ENCODE measurements around the gene ZBTB7A.
A peak's percentile ranks its signal among the peaks of the same experiment; 100 is the strongest.

Gene ZBTB7A

DNA sequence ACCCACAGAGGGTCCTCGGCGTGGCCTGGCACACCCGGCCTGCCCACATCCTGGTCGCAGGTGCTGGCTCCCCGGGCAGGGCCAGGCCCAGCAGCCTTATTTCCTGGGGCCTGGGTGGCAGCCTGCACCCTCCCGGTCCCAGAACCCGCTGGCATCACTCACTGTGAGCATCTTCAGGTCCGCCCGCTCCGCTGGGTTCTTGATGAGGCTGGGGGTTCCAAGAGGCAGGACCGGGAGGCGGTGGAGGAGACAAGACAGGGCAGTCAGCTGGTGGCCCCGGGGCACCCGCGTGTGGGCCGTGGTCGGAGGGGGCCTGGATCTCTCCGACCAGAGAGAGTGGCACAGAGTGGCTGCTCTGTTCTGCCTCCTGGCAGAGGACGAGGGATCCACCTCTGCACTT is 27.6 kb upstream of the ZBTB7A start:
- DNase-seq (ENCODE audit: low read depth): no peak

DNA sequence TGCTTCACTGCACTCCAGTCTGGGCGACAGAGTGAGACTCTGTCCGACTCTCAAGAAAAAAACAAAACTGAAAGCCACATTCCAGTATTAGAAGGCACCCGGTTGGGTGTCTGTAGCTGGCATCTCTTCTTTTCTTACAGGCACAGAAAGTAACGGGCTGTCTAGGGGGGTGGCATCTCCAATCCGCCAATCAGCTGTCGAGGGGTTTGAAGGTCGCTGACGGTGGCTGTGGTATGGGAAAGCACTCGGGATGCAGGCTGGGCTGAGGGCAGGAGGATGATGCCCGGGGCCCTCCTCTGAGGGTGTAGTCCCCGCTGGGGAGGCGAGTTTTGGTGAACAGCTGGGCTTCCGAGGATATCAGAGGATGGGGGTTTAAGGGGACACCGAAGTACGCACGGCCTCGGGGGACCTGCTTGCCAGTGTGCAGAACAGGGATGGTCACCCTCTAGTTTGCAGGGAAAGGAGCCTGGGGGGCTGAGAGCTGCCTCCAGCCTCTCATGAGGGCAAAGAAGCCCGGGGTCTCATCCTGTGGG is 27.0 kb upstream of the ZBTB7A start:
- DNase-seq (ENCODE audit: low read depth): no peak

DNA sequence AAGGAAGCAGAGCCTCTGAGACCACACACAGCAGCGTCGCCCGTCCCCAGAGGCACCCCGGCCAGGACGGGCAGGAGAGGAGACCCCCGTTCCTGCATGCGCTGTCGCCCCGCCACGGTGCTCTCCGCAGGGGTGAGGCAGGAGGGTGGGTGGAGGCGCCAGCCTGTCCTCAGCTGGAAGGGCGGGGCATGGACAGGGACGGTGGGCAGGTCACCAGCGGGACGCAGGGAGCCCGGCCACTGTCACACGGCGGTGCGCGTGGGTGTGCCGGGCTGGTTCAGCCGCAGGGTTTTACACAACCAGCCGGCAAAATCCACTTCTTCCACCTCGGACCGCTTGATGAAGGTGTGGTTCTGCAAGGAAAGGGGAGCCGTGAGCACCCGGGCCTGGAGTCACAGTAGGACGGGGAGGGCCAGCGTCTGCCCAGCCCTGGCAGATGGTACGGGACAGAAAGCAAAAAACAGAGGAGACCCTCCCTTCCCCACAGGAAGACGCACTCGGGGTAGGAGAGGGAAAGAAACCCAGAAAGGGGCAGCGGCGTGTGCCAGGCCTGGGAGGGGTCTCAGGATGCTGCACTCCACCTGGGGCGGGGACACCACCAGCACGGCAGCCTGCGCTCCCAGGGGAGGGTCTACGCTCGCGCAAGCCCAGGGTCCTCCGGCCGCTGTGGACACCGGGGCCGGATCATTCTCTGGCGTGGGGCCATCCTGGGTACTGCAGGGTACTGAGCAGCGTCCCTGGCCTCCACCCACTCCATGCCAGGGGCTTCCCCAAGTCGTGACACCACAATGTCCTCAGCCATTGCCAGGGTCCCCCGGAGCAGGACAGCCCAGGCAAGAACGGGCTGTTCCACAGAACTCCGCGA is 23.9 kb upstream of the ZBTB7A start:
- no peak for DNase-seq (ENCODE audit: low read depth)

- DNase-seq (ENCODE audit: low read depth): no peak
Observed at GRCh38 chr19:4089946-4090345, 23.2 kb upstream of the ZBTB7A start.

DNA sequence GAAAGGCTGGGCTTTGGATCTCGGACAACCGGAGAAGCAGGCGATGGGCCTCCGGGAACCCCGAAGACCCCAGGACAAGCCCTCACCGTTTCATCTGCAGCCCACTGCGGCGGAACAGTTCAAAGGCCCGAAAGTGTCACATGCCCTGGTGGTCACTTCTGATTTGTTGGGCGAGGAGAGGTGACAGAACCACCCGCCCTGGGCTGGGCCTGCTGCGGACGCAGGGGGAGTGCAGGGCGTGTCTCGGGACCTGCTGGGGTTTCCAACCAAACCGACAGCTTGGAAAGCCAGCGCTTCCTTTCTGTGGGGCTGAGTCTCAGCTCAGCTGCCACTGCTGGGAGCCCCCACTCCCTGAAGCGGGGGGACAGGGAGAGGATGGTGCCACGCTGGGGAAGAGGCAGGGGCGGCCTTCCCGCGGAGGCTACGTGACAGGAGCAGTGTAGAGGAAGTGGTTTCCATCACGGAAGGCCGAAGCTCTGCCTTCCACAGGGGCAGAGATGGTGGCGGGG is 22.8 kb upstream of the ZBTB7A start:
- peak; percentile 79 for DNase-seq (ENCODE audit: low read depth)

DNA sequence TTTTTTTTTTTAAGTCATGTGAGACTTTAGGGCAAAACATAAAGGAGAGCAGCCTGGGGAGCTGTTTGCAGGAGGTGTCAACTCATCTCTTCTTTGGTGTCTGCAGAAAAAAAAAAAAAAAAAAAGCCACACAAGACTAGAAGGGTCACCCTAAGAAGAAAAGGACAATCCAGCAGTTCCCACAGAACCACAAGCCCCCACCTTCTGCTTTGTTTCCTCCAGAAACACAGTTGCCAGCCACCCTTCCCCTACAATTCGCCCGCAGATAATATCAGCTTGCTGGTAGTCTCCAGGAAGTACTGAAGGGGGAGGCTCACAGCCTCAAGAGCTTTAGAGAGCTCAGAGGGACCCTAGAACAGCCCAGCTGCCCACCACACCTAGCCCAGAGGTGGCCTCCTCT is 22.3 kb upstream of the ZBTB7A start:
- DNase-seq (ENCODE audit: low read depth): peak; percentile 77

- no peak for DNase-seq (ENCODE audit: low read depth)
Observed at GRCh38 chr19:4087787-4088679, 21.3 kb upstream of the ZBTB7A start.

GRCh38 chr19:4086411-4086867 is 19.7 kb upstream of the ZBTB7A start:
- DNase-seq (ENCODE audit: low read depth): no peak

DNA sequence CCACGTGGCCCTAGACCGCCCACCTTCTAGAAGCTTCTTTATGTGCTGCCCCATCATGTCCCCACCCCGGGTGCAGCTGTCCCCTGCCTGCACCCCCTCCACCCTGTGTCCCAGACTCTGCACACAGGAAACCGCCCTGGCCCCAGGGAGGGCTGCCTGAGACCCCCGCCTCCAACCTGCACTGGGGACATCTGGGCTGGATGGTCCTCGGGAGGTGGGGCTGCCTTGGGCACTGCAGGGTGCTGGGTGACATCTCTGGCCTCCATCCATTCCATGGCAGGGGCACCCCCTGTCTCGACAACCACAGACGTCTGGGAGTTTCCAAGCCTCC is 17.8 kb upstream of the ZBTB7A start:
- no peak for DNase-seq (ENCODE audit: low read depth)

- peak; percentile 76 for DNase-seq (ENCODE audit: low read depth)
Observed at GRCh38 chr19:4083677-4084546, 17.2 kb upstream of the ZBTB7A start.

DNA sequence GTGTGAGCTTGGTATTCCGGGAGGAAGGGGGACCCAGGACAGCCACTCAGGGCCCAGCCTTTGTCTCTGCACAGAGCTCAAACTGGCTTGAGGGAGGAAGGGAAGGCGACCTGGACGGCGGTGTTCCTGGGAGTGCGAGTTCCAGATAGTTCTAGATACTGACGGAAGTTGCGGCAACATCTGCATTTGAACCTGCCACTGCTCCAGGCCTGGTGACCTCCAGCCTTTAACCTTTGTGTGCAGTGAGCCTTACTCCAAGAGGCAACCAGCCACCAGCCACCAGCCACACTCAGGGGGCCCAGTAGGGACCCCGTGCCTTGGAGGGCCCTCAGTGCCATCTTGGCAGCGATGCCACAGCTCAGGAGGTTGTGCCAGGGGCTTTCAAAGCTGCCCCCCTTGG is 15.5 kb upstream of the ZBTB7A start:
- DNase-seq (ENCODE audit: low read depth): no peak

- DNase-seq (ENCODE audit: low read depth): peak; percentile 91
Observed at GRCh38 chr19:4081441-4082129, 14.9 kb upstream of the ZBTB7A start.

DNA sequence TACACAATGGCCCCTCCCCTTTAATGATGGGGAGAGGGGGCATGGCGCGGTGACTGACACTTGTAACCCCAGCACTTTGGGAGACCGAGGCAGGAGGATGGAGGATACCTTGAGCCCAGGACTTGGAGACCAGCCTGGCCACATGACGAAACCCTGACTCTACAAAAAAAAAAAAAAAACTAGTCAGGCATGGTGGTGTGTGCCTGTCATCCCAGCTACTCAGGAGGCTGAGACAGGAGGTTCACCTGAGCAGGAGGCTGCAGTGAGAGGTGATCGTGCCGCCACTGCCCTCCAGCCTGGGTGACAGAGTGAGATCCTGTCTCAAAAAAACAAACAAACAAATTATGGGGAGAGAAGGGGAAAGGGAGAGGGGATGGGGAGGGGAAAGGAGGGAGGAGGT is 13.8 kb upstream of the ZBTB7A start:
- DNase-seq (ENCODE audit: low read depth): no peak

GRCh38 chr19:4077800-4078684 is 11.3 kb upstream of the ZBTB7A start:
- peak; percentile 75 for DNase-seq (ENCODE audit: low read depth)

GRCh38 chr19:4077007-4077374 is 10.3 kb upstream of the ZBTB7A start:
- DNase-seq (ENCODE audit: low read depth): no peak

GRCh38 chr19:4075373-4075772 is 8.7 kb upstream of the ZBTB7A start:
- no peak for DNase-seq (ENCODE audit: low read depth)

DNA sequence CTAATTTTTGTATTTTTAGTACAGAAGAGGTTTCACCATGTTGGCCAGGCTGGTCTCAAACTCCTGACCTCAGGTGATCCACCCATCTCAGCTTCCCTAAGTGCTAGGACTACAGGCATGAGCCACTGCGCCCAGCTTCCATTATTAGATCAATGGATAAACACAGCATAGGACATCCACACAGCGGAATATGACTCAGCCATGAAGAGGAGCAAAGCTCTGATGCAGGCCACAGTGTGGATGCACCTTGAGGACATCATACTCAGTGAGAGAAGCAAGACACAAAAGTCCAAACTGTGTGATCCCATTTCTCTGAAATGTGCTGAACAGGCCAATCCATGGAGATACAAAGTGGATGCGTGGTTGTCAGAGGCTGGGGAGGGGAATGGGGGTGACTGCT is 4.9 kb upstream of the ZBTB7A start:
- no peak for DNase-seq (ENCODE audit: low read depth)

DNA sequence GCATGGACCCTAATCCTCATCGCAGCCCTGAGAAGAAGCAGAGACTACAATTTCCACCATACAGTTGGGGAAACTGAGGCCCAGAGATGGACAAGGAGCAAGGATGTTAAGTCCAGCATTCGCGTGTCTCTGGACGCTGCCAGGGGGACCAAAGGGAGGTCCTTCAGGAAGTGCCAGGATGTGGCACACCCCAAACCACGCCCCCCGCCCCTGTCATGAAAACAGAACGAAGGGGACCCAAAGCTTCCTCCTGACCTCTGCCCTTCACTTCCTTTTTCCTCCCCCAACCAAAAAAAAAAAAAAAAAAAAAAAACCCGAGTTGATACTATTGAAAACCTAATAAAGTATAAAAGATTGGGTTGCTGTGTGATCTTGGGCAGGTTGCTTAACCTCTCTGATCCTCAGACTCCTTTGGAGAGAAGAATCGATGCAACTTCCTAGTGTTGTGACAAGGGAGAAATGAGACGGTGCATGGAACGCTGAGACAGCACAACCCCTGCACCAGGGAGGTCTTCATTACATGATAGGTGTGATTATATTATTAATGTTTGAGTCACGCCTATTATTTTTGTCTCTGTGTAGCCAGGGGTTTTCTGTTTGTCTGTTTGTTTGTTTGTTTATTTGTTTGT is 2.7 kb upstream of the ZBTB7A start:
- DNase-seq (ENCODE audit: low read depth): peak; percentile 79

Measured in CMK (cell line).